SKM-1 (cell line): ENCODE measurements around the gene DEPDC4.
"Not testable (repeated sequence)": the region's sequence is repeated elsewhere in the genome, so short reads cannot be mapped to it uniquely, and the experiment has no call there.

Experiments used
- DNase-seq: peaks from one replicate; lab custom pipeline; 2025; ENCODE audit not compliant: unreplicated experiment; lab: John Stamatoyannopoulos, UW

Gene DEPDC4

DNA sequence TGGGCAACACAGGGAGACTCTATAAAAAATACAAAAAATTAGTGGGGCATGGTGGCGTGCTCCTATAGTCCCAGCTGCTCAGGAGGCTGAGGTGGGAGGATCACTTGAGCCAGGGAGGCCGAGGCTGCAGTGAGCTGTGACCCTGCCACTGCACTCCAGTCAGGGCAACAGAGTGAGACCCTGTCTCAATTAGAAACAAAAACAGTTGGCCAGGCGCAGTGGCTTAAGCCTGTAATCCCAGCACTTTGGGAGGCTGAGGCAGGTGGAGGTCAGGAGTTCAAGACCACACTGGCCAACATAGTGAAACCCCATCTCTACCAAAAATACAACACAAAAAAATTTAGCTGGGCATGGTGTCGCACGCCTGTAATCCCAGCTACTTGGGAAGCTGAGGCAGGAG lies 1.8 kb downstream of the DEPDC4 start:
- DNase-seq, result not testable (repeated sequence)

DNA sequence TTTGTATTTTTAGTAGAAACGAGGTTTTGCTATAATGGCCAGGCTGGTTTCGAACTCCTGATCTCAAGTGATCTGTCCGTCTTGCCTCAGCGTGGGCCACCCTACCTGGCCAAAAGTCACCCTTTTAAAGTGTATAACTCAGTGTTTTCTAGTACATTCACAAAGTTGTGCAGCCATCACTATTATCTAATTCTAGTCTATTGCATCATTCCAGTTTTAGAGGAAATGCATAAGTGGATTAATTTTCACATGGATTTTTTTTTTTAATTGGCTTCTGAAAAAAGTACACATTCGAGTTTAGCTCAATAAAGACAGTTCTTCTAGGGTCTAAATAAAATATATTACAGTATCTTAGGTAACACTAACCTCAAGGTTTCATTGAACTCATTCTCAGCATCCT lies 3.7 kb downstream of the DEPDC4 start:
- no peak for DNase-seq

DNA sequence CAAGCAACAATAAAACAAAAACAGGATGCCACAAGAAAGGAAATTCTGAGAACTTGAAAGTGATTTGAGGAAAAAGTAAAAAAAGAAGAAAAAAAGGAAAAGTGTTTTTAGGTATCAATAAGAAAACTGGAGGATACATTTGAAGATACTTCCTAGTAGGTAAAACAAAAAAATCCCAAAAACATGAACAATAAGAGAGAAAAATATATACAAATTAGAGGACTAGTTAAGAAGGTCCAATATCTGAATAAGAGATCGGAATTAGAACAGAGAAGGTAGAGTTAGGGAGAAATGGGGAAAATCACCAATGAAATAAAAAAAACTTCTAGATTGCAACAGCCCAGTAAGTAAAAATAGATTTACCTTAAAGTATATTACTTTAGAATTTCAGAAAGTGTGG lies 8.8 kb downstream of the DEPDC4 start:
- DNase-seq, result no peak

DNA sequence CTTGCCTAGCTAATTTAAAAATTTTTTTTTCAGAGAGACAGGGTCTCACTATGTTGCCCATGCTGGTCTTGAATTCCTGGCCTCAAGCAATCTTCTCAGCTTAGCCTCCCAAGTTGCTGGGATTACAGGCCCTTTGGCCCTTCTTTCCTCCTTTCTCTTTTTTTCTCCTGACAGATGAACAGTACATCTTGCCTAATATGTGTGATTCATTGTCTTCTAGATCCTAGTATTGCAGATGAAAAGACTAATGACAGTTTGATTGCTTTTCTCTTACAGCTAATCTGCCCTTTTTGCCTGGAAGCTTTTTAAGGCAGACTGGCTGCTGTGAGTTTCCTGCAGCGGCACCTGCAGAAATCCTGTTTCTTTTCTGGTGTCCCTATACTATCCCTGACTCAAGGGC lies 12.0 kb downstream of the DEPDC4 start:
- no peak for DNase-seq

DNA sequence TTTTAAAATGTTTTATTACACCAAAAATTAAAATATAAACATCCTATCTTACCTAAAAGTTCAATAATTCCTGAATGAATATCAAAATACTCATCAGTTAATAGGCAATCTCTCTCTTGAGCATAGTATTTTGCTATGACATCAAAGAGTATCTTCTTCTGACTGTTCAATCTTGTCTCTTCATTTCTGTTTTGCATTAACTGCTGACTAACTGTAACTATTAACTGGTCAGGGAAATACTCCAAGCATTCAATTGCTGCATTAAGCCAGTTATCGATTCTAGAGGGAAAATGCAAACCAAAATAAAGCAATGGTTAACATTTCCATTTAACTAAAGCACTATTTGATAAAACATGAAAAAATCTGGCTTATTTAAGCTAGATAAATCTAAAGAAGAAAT lies 13.4 kb downstream of the DEPDC4 start:
- DNase-seq, result no peak

DNA sequence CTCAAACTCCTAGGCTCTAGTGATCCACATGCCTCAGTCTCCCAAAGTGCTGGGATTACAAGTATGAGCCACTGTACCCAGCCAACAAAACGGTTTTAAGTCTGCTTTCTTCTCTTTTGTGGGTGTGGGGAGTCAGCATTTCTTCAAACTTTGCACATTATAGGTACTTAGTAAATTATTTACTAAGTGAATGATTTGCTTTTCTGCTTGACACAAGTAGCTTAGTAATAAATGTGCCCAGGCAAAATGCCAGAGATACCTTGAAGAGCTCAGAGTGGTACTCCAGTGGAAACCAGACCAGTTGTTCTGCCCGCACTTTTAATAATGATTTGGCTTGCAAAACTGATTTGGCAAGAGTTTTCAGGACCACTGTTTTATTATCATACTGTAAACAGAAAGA lies 15.0 kb downstream of the DEPDC4 start:
- no peak for DNase-seq

DNA sequence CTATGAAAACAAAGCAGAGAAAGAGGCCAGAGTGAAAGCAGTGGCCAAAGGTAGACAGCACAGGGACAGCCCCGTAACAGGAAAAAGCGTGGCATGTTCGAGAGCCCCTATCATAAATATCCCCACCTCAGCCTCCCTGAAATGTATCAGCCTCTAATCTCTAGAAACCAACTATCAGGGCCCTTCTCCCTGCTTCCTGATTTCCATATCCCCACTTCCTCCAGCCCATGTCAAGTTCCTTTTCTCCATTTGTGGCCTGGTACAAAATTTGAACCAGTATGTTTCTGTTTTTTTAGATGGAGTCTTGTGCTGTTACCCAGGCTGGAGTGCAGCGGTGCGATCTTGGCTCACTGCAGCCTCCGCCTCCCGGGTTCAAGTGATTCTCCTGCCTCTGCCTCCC lies 16.9 kb downstream of the DEPDC4 start:
- no peak for DNase-seq

DNA sequence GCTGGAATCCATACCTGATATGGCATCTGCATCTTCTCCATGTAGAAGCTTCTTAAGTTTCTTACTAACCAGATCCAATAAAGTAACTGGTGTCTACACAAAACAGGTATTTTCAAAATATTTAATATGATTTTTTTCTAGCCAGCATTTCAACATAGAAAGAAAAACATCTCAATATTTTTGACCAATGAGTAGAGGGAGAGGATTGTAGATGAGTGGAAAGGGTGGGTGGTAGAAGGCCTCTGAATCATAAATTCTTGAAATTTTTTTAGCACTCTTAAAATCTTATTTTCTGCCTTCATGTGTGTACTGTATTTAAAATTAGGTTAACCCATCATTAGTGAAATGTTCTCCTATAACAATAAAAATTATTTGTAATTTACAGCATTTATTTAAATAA lies 18.0 kb downstream of the DEPDC4 start:
- DNase-seq, result no peak

DNA sequence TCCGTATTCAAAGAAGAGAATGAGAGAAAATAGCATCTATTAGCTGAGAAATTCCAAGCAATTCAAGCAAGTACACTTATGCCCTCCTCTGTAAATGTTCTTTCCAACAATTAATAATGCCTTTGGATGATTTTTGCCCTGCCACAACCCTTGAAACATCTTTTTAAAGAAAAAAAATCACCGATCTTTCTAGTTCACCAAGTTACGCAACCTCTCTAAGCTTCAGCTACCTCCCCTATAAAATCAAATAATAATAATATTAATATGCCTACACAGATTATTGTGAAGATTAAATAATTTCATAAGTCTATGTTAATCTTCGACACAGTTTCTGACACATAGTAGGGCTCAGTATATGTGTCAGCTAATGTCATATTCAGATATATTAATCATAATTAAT lies 19.1 kb downstream of the DEPDC4 start:
- no peak for DNase-seq

DNA sequence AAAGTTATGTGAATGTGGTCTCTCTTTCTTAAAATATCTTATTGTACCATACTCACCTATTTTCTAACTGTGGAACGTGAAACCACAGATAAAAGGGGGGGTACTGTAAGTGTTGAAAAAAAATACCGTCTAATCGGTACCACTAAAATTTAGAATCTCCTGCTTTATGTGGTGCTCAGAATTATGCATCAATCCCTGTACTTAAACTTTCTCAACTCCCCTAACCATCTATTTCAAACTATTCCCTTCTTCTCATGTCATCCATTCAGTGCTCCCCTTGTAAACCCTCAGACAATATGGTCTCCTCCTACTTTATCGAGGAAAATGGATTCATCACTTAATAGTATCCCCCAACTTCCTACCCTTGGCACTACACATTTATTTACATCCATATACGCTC lies 23.7 kb downstream of the DEPDC4 start:
- DNase-seq, result no peak

DNA sequence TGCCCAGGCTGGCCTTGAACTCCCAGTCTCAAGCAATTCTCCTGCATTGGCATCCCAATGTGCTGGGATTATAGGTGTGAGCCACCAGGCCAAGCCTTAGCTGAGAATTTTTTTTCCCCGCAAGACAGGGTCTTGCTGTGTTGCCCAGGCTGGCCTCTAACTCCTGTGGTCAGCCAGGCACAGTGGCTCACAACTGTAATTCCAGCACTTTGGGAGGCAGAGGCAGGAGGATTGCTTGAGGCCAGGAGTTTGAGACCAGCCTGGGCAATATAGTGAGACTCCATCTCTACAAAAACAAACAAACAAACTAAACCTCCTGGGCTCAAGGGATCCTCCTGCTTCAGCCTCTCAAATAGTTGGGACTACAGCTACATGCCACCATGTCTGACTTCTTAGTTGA lies 27.3 kb downstream of the DEPDC4 start:
- DNase-seq, result no peak

DNA sequence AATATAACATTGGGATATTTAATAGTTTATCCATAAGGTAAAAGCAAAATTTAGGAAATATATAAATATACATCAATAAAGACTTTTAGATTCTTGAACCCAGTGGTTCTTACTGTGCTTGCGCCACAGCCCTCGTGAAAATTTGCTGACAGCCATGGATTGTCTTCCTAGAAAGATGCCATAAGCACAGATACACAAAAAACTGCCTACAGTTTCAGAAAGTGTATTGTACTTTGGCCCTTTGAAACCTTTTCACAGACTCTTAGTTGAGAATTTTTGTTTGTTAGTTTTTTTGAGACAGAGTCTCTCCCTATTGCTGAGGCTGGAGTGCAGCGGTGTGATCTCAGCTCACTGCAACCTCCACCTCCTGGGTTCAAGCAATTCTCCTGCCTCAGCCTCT lies 28.1 kb downstream of the DEPDC4 start:
- no peak for DNase-seq

DNA sequence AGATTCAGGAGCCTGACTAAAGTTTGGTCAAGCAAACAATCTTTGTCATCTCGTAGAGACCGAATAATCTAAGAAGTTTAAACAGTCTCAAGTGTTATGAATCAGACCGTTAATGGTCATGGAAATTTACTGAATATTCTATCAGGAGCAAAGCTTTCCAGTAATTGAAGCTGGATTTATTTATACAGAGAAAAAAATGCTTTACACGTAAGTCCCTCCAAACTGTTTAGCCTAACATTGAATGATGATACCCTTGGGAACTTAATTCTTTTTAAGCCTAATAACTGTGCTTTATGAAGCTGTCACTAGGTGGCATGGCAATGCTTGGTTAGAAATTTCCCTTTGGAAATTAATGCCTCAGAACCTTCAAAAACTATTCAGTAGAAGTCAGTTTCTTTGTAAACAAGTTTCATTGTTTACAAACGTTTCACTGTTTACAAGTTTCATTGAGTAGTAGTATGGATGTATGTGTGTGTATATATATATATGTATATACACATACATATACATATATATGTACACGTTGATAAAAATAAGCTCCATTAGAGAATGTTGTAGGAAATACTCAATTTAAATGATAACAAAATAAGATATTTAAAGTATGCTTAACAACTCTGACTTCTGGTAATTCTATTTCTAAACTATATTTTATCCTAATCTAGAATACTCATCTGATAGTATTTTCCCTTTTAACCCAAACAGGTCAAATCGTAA lies 32.1 kb downstream of the DEPDC4 start:
- no peak for DNase-seq

DNA sequence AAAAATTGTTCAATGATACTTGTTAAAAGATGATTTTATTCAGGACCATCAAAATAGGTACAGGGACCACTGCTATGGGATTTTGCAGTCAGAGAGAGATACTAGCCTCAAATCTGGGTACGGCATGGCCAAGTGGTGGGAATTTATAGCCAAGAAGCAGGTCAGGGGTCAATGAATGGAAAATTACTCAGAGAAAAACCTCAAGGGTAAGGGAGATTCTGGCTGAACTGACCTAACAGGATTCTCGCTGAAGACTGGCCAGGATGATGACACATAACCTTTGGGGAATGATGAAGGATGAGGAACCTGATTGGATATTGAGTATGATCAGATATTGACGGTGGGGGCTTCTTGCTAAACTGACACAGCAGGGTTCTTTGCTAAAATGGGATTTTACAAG lies 32.7 kb downstream of the DEPDC4 start:
- no peak for DNase-seq

DNA sequence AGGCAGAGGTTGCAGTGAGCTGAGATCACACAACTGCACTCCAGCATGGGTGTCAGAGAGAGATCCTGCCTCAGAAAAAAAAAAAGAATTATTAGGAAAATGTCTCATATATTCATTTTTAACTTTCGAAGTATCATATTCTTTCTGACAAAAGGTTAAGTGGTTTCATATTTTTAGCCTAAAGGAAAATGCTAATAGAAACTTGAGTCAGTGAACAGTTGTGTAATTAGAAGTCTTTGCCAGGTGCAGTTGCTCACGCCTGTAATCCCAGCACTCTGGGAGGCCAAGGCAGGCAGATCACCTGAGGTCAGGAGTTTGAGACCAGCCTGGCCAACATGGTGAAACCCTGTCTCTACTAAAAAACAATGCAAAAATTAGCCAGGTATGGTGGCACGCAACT lies 35.0 kb downstream of the DEPDC4 start:
- DNase-seq, result not testable (repeated sequence)

DNA sequence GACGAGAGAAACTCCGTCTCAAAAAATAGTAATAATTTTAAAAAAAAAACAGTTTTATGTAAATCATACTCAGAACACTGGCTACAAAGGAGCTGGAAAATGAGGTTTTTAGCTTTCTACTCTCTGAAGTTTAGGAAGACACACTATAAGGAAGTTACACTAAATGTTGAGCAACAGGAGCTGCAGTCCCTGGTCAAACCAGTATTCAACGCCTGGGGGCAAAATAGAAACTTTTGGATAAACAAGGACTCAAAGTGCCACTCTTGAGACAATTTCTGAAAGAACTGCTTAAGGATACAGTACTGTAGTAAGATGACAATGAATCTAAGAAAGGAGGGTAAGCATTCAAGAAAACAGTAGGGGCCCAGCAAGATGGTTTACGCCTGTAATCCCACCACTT lies 37.0 kb downstream of the DEPDC4 start:
- DNase-seq, result peak; percentile 8

DNA sequence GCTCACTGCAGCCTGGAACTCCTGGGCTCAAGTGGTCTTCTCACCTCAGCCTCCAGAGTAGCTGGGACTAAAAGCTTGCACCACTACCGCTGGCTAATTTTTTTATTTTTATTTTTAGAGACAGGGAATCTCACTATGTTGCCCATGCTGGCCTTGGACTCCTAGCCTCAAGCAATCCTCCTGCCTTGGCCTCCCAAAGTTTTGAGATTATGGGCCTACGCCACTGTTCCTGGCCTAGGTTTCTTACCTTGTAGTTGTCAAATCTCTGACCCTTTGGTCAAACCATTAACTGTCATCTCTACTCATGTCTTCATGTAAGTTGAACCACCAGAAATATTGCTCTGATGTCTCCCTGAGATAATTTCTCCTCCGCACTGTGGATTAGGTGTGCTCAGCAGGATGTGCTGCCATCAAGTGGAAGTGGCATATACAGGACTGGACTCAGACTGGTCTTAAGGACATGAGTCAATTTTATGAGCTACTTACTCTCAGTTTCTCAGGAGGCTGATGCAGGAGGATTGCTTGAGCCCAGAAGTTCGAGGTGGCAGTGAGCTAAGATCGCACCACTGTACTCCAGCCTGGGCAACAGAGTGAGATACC lies 37.7 kb downstream of the DEPDC4 start:
- DNase-seq, result no peak

DNA sequence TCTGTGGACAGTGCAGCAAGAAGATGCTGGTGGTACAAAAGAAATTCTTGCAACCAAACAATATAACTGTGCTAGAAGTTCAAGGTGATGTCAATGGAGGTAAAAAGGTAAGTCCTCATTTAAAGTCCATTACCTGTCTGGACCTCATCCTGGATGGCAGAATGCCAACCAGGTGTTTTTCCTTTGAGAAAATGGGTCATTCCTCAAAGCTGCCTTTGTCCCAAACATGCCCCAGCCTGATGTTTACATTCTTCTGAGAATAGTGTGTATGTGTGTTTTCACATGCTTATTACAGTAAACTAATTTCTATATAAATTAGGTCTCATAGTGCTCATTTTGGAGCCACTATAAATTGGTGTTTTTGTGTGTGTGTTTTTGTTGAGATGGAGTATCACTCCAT lies 41.4 kb downstream of the DEPDC4 start:
- no peak for DNase-seq

DNA sequence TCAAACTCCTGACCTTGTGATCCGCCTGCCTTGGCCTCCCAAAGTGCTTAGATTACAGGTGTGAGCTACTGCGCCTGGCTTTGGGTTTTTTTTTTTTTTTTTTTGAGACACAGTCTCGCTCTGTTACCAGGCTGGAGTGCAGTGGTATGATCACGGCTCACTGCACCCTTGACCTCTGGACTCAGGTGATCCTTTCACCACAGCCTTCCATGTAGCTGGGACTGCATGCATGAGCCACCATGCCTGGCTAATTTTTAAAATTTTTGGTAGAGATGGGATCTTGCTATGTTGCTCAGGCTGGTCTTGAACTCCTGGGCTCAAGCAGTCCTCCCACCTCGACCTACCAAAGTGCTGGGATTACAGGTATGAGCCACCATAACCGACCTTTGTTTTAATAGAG lies 44.7 kb downstream of the DEPDC4 start:
- DNase-seq, result not testable (repeated sequence)

DNA sequence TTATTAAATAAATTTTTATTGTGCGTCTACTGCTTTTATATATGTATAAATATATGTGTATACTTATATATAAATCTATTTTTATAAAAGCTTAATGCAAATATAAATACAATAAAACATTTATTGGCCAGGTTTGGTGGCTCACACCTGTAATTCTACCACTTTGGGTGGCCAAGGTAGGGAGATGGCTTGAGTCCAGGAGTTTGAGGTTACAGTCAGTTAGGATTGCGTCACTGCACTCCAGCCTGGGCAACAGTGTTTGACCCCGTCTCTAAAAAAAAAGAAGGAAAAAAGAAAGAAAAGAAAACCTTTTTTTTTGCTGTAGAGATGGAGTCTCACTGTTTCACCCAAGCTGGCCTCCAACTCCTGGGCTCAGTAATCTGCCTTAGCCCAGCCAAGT lies 45.4 kb downstream of the DEPDC4 start:
- DNase-seq, result no peak

DNA sequence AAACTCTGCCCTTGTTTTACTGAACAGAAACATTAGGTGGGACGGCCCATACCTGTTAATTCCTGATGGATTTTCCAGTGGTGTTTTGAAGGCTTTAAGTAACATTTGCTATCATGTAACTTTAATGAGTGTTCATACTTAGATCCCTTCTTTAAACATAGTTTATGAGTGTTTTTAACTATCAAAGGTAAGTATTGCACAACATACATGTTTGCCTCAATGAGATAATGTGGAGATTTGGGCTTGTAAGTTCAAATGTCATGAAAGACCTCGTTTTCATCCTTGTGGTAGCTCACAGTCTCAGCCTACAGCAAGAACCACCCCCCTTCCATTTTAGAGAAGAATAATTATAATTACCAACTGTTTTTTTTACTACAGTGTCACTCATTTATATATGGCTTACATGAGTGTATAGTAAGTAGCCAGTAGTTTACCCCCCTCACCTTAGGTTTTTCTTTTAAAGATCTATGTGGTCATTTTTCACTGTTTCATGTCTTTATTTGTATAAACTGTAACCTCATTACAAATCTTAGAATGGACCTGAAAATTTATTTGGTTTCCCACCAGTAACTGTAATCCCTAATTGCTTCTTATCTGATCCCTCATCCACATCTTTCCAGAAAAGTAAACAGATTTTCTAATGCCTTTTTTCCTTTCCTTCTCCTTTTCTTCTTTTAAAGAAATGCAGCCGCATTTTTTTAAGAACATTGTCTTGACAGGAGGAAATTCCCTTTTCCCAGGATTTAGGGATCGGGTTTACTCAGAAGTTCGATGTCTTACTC lies 47.4 kb downstream of the DEPDC4 start:
- no peak for DNase-seq

DNA sequence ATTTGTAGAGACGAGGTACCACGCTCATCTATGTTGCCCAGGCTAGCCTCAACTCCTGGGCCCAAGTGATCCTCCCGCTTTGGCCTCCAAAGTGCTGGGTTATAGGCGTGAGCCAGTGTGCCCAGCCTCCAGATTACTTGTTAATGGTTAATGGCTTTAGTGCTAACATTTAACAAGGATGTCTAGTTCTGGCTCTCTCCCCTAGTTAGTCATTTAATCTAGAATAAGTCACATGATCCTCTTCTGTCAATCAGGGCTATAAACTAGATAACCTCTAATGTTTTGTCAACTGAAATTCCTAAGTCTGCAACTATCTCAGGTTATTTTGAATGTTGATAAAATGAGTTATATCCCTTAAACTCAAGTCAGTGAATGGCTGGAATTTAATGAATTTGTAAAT lies 50.5 kb downstream of the DEPDC4 start:
- DNase-seq, result no peak
